HUES64 (cell line): Measurements from ENCODE around the gene LPAR1.

Source experiments
- H3K27ac ChIP-seq: 2 replicates; pipeline ENCODE4 v1.7.0; 2013; ENCODE audit warnings: low read depth, low read length, inconsistent platforms
- H3K27me3 ChIP-seq: 2 replicates; pipeline ENCODE4 v1.6.1; 2013; ENCODE audit warnings: mild to moderate bottlenecking, low read length; ENCODE audit not compliant: insufficient read depth
- H3K36me3 ChIP-seq: 2 replicates; pipeline ENCODE4 v1.6.1; 2013; ENCODE audit warnings: mild to moderate bottlenecking, low read length; ENCODE audit not compliant: insufficient read depth
- H3K4me1 ChIP-seq: 2 replicates; pipeline ENCODE4 v1.6.1; 2013; ENCODE audit warnings: mild to moderate bottlenecking, low read length, moderate library complexity; ENCODE audit not compliant: insufficient read depth
- H3K4me3 ChIP-seq: 2 replicates; pipeline ENCODE4 v1.5.1; 2013; ENCODE audit warnings: mild to moderate bottlenecking, low read length, moderate library complexity
- H3K9ac ChIP-seq: 2 replicates; pipeline ENCODE4 v1.6.1; 2013; ENCODE audit warnings: mild to moderate bottlenecking, low read depth, low read length
- H3K9me3 ChIP-seq: 2 replicates; pipeline ENCODE4 v1.6.1; 2013; ENCODE audit warnings: low read depth, low read length; ENCODE audit not compliant: insufficient read depth
- WGBS: fragments of 150-250, 120-280 bp; methylation state at CpG from one replicate; pipeline ENCODE4 v1.1.7; 2013; ENCODE audit warnings: missing lambda C conversion rate; 5-methylcytosine and 5-hydroxymethylcytosine counted together

The LPAR1 gene

DNA sequence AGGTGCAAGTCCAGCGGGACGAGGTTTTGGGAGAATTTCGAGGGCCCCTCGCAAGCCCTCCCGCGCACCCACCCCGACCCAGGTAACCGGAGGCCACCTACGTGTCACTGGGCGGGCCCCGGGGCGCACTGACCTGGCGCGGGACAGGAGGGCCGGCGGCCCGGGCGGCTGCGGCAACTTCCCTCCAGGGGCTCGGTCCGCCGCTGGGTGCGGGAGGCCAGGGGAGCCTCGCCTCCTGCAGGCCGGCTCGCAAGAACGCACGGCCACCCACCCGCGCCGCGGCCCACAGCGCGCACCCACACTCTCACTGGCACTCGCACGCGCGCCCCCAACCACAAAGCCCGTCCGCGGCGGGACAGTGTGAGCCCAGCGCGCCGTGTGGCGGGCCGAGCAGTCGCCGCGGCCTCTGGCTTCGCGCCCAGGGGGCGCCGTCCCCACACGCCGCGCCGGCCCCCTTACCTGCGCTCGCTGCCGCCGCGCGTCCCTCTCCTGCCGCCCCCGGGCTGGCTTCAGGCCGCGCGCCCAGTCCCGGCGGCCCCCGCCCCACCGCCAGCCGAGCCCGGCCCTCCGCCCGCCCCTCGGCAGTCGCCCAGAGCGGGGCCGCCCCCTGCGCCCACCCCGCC, 451 bp downstream of the LPAR1 start:
- H3K36me3 ChIP-seq: no peaks in the 10 kb centered on the region
- peaks cover 32% of the 10 kb centered on the region for H3K27me3 ChIP-seq
- H3K9me3 ChIP-seq: no peaks in the 10 kb centered on the region
- H3K27ac ChIP-seq: no peak overlapping the region
- WGBS: under 1% methylated on average over 83 of the region's 83 CpGs
- peaks cover 7% of the 10 kb centered on the region; the same call in 1 of the 2 replicates for H3K4me1 ChIP-seq
- H3K4me3 ChIP-seq: peak overlapping the region; percentile 60
- peak overlapping the region; percentile 77 for H3K9ac ChIP-seq

DNA sequence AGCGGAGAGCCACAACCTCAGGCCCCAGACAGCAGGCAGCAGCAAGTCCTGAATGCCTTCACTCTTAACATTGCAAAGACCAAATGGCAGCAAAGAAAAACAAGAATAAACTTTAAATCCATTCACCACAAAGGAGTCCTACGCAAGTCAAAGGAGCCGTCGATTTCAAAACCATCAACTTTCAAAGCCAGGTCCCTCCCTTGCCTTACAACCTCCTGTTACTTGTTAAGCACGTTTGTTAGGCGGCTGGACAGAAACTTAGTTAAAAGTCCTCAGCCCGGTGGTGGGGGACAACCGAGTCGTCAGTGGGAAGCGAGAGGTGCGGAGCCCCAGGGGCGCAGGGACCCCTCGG, 938 bp downstream of the LPAR1 start:
- peak overlapping the region; percentile 77 for H3K9ac ChIP-seq
- WGBS: 2% methylated on average over 13 of the region's 13 CpGs
- no peak overlapping the region for H3K27ac ChIP-seq

DNA sequence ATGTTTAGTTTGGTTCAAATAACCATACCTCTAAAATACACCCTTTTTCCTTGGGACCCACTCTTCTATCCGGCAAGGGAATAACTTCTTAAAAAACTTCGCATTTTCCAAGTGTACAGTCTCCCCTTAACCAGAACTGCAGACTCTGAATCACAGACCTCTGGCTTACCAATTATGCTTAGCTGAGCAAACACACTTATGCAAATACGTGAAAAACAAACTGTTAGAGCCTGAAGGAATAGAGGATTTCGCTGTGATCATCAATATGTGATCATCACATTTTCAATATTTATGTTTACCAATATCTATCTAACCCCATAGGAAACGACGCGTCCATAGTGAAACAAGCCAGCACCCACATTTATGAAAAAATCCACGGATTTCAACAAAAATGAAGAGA, 1.3 kb downstream of the LPAR1 start:
- no peaks in the 10 kb centered on the region for H3K36me3 ChIP-seq
- H3K4me3 ChIP-seq: peak overlapping the region; percentile 60
- H3K9ac ChIP-seq: peak overlapping the region; percentile 77; the same call in 1 of the 2 replicates
- no peak overlapping the region for H3K27ac ChIP-seq
- peaks cover 7% of the 10 kb centered on the region; the same call in 1 of the 2 replicates for H3K4me1 ChIP-seq
- H3K9me3 ChIP-seq: no peaks in the 10 kb centered on the region
- H3K27me3 ChIP-seq: peaks cover 32% of the 10 kb centered on the region
- 17% methylated on average over 8 of the region's 8 CpGs for WGBS

More for the DNA sequence above, 938 bp downstream of the LPAR1 start:
- Histone ChIP-seq H3K4me1 (peaks cover 7% of the 10 kb centered on the region; the same call in 1 of the 2 replicates), H3K4me3 (peak overlapping the region; percentile 60), H3K9me3 (no peaks in the 10 kb centered on the region), H3K36me3 (no peaks in the 10 kb centered on the region), H3K27me3 (peaks cover 32% of the 10 kb centered on the region)

DNA sequence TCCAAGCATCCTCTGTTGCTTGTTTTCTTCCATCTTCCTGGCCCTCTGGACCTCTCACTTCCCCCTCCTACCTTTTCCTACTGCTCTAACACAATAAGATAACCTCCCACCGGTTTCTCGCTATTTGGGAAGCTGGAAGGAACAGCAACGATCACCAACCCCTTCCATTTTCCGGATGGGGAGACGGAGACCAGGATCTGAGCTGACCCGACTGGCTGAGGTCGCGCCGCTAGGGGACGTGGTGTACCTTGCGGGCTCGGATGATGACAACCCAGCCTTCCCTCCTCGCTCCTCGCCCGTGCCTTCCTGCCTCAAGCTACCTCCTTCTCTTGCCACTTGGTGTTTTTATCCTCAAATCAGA, 1.9 kb downstream of the LPAR1 start:
- Histone ChIP-seq H3K36me3 (no peaks in the 10 kb centered on the region), H3K27me3 (peaks cover 32% of the 10 kb centered on the region), H3K4me3 (peak overlapping the region; percentile 60), H3K4me1 (peaks cover 7% of the 10 kb centered on the region; the same call in 1 of the 2 replicates), H3K9me3 (no peaks in the 10 kb centered on the region), H3K27ac (no peak overlapping the region), H3K9ac (no peak overlapping the region)
- 2% methylated on average over 15 of the region's 15 CpGs for WGBS

DNA sequence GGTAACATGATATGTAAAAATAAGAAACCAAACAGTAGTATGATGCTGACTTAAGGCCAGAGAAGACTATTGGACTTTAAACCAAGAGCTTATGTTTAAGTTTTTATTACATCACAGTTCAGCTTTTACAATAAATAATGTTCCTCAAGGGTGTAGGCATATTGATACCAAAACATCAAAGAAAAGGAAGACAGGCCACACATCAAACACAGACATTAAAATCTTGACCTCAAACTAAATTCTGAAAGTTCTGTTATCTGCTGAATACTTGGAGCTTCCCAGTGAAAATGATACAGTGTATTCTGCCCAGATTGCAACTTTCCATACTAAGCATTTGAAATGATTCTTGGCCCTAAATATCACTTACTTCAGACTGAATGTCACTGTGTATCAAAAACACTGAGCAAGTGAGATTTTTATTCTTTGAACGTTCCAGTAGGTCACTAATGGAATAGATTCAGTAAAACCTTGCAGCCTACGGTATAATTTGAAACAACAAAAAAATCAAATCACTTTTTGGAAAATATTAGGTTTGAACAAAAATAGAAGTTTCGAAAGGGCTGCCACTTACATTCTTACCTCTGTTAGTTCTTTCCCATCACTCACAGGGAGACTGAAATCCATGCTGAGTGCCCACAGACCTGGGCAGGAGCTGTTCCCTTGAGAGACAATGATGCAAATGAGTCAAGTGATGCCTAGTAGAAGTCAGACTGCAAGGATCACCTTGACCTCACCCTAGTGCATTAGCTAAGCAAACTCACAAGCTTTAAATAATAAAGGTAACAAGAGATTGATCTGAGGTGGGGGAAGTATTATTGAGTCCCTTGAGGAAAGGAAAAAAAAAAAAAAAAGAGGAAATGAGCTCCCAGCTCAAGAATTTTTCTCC, 2.5 kb downstream of the LPAR1 start:
- no peaks in the 10 kb centered on the region for H3K9me3 ChIP-seq
- no peaks in the 10 kb centered on the region for H3K36me3 ChIP-seq
- 93% methylated on average over 3 of the region's 3 CpGs for WGBS
- H3K27ac ChIP-seq: no peak overlapping the region
- H3K4me3 ChIP-seq: peak overlapping the region; percentile 60
- H3K27me3 ChIP-seq: peaks cover 32% of the 10 kb centered on the region
- H3K9ac ChIP-seq: no peak overlapping the region
- peaks cover 8% of the 10 kb centered on the region; the same call in 1 of the 2 replicates for H3K4me1 ChIP-seq

DNA sequence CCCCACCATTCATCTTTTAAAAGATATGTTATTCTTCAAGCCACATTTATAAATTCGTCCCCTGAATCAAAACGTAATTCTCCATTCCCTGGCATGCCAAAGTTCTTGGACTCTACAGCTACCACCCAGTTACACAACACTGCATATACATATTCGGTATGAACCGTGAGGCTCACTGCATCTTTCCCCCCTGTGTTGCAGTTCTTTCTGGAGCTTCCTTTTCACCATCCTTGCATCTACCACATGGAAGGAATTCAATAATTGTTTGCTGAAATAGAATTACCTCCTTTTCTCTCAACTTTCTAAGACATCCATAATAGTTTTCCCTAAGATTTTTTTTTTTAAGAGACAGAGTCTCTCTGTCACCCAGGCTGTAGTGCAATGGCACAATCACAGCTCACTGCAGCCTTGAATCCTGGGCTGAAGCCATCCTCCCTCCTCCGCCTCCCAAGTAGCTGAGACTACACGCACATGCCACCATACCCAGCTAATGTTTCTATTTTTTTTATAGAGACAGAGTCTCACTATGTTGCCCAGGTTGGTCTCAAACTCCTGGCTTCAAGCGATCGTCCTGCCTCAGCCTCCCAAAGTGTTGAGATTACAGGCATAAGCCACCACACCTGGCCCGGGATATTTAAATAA, 3.3 kb downstream of the LPAR1 start:
- H3K4me3 ChIP-seq: no peak overlapping the region
- peaks cover 32% of the 10 kb centered on the region for H3K27me3 ChIP-seq
- H3K27ac ChIP-seq: no peak overlapping the region
- no peaks in the 10 kb centered on the region for H3K36me3 ChIP-seq
- H3K4me1 ChIP-seq: peaks cover 15% of the 10 kb centered on the region; the same call in 1 of the 2 replicates
- H3K9ac ChIP-seq: no peak overlapping the region
- H3K9me3 ChIP-seq: no peaks in the 10 kb centered on the region
- 94% methylated on average over 9 of the region's 9 CpGs for whole genome bisulfite sequencing

DNA sequence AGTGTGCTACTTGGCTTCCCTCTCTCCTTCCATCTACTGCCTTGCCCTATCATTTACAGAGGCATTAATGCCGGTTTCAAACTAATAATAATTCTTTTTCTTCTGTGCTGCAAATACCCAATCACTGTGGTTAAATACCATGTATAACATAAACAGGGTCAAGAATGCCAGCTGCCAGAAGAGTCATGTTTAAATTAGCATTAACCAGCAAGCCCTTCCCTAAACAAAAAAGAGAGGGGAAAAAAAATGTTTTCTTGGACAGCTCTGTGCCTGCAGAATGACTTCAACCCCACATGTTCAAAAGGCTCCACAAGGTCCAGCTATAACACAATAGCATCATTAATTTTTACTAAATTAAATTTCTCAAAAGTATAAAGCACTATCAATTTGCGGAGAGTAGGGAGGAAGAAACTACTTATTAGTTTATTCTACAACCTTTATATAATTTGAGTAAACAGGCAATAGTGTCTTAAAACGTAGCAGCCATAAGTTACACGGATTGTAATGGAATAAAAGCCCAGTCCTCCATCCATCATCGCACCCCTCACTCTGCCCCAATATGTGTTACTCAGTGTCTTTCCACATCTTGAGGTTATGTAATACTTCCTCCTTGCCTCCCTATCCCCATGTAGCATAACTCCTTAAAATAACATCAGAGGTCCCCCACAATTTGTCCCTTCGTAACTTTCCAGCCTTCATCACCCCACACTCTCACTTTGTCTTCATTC, 3.9 kb downstream of the LPAR1 start:
- Histone ChIP-seq H3K4me3 (no peak overlapping the region), H3K4me1 (peaks cover 16% of the 10 kb centered on the region; the same call in 1 of the 2 replicates), H3K36me3 (no peaks in the 10 kb centered on the region), H3K9me3 (no peaks in the 10 kb centered on the region), H3K9ac (no peak overlapping the region), H3K27ac (no peak overlapping the region), H3K27me3 (peaks cover 25% of the 10 kb centered on the region)
- 93% methylated on average over 5 of the region's 6 CpGs for WGBS

DNA sequence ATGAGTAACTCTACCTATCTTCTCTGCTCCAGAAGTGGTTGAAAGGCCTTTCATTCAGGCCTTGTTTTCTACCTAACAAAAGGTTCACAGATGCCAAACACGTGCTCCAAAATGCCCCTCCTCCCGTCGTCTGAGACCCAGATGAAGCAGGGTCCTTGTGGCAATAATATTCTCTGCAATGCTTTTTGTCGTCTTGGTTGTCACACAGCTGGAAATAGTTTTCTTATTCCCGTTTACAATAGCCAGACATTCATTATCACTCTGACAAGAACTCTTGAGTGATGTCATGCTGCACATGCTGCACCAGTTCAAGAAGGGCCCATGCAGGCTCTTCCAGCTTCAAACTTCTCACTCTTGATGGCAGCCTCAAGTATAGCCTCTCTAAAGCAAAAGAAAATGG, 7.8 kb downstream of the LPAR1 start:
- no peaks in the 10 kb centered on the region for H3K36me3 ChIP-seq
- WGBS: 78% methylated on average over 5 of the region's 5 CpGs
- H3K4me3 ChIP-seq: no peak overlapping the region
- no peak overlapping the region for H3K27ac ChIP-seq
- H3K9me3 ChIP-seq: no peaks in the 10 kb centered on the region
- H3K4me1 ChIP-seq: peaks cover 9% of the 10 kb centered on the region; the same call in 1 of the 2 replicates
- no peaks in the 10 kb centered on the region for H3K27me3 ChIP-seq
- no peak overlapping the region for H3K9ac ChIP-seq

DNA sequence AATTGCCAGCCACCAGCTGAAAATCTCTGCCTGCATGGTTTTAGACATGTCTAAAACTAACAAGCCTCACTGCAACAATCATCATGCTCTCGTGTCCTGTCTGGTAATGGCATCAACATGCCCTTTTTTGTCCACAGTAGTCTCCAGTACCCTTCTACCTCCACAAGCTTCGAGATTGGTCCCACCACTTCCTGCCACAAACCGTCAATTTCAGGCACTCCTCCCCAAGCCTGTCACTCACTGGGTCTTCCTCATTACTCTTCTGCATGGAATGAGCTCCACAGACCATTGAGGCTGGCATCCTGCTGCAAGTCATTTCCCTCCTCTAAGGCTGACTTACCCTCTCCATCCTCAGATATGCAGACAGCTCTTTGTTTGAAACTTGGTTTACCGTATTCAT, 9.0 kb downstream of the LPAR1 start:
- no peak overlapping the region for H3K27ac ChIP-seq
- no peak overlapping the region for H3K9ac ChIP-seq
- H3K9me3 ChIP-seq: no peaks in the 10 kb centered on the region
- WGBS: 92% methylated on average over 4 of the region's 4 CpGs
- H3K4me1 ChIP-seq: peaks cover 9% of the 10 kb centered on the region; the same call in 1 of the 2 replicates
- H3K36me3 ChIP-seq: no peaks in the 10 kb centered on the region
- no peaks in the 10 kb centered on the region for H3K27me3 ChIP-seq
- H3K4me3 ChIP-seq: no peak overlapping the region

DNA sequence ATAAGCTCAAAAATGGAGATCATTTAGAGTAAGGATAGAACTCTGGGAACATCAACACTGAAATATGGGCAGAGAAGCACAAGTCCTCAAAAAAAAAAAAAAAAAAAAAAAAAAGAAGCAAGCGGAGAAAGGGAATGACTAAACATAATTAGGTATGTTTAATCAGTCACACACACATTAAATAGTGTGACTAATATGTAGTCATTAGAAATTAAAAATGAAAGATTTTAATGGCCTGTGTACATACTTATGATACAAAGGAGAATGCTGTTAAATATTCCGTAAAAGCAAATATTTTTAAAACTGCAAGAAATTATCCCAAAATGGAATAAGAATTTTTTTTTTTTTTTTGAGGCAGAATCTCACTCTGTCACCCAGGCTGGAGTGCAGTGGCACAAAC, 10.5 kb downstream of the LPAR1 start:
- Histone ChIP-seq H3K4me1 (peaks cover 9% of the 10 kb centered on the region; the same call in 1 of the 2 replicates), H3K27ac (no peak overlapping the region)

More for the DNA sequence above, 10.5 kb downstream of the LPAR1 start:
- H3K9ac ChIP-seq: no peak overlapping the region
- H3K9me3 ChIP-seq: no peaks in the 10 kb centered on the region
- no peaks in the 10 kb centered on the region for H3K27me3 ChIP-seq
- no CpG with 5 or more reads among the region's 2 CpGs for WGBS
- no peak overlapping the region for H3K4me3 ChIP-seq
- H3K36me3 ChIP-seq: no peaks in the 10 kb centered on the region
